SK-N-SH treated with all-trans-retinoic acid at 6 μM for 48 hours (cell line): ENCODE data around the gene MYPN.

Source experiments
- ATAC-seq: fragments of 200-7000 bp; cut with Tn5 transposase; 3 replicates; pipeline ENCODE4 v1.9.1; 2020; ENCODE audit warnings: mild to moderate bottlenecking, moderate library complexity
- ARNTL ChIP-seq: fragments of 450-650 bp; formaldehyde crosslinking; IDR thresholded peaks from 2 replicates; pipeline ENCODE4 v1.5.0; 2020; ENCODE audit warnings: low read depth, mild to moderate bottlenecking, moderate library complexity, borderline replicate concordance
- BACH2 ChIP-seq: fragments of 250-450 bp; sonication (Bioruptor Pico); IDR thresholded peaks from 2 replicates; pipeline ENCODE4 v1.9.0; 2021; ENCODE audit warnings: mild to moderate bottlenecking, borderline replicate concordance
- CREB5 ChIP-seq: fragments of 250-450 bp; sonication (Bioruptor Pico); IDR thresholded peaks from 2 replicates; pipeline ENCODE4 v1.5.1; 2020; ENCODE audit warnings: low read depth, mild to moderate bottlenecking, moderate library complexity
- CSDC2 ChIP-seq: fragments of 250-450 bp; sonication (Bioruptor Pico); IDR thresholded peaks from 2 replicates; pipeline ENCODE4 v1.5.0; 2020; ENCODE audit warnings: mild to moderate bottlenecking, moderate library complexity
- CSRNP3 ChIP-seq: fragments of 250-450 bp; sonication (Bioruptor Pico); IDR thresholded peaks from 2 replicates; pipeline ENCODE4 v1.5.1; 2021; ENCODE audit warnings: mild to moderate bottlenecking, moderate library complexity
- ESRRG ChIP-seq: fragments of 250-450 bp; sonication (Bioruptor Pico); IDR thresholded peaks from 2 replicates; pipeline ENCODE4 v1.6.1; 2021; ENCODE audit warnings: mild to moderate bottlenecking
- GLIS3 ChIP-seq: fragments of 250-450 bp; sonication (Bioruptor Pico); IDR thresholded peaks from 2 replicates; pipeline ENCODE4 v1.5.0; 2020; ENCODE audit warnings: mild to moderate bottlenecking, moderate library complexity
- PATZ1 ChIP-seq: fragments of 250-450 bp; sonication (Bioruptor Pico); IDR thresholded peaks from 2 replicates; pipeline ENCODE4 v1.8.0; 2020; ENCODE audit warnings: mild to moderate bottlenecking, moderate library complexity, borderline replicate concordance
- POU6F1 ChIP-seq: fragments of 250-450 bp; sonication (Bioruptor Pico); IDR thresholded peaks from 2 replicates; pipeline ENCODE4 v1.8.0; 2021; ENCODE audit warnings: low read depth, mild to moderate bottlenecking, moderate library complexity, borderline replicate concordance
- PPARA ChIP-seq: fragments of 250-450 bp; sonication (Bioruptor Pico); IDR thresholded peaks from 2 replicates; pipeline ENCODE4 v1.5.0; 2020; ENCODE audit warnings: mild to moderate bottlenecking, borderline replicate concordance
- RARB ChIP-seq: fragments of 250-450 bp; sonication (Bioruptor Pico); IDR thresholded peaks from 2 replicates; pipeline ENCODE4 v1.8.0; 2021; ENCODE audit warnings: mild to moderate bottlenecking, moderate library complexity
- TSHZ2 ChIP-seq: fragments of 250-450 bp; sonication (Bioruptor Pico); IDR thresholded peaks from 2 replicates; pipeline ENCODE4 v1.5.0; 2020; ENCODE audit warnings: mild to moderate bottlenecking, moderate library complexity
- ZC3H10 ChIP-seq: fragments of 250-450 bp; sonication (Bioruptor Pico); IDR thresholded peaks from 2 replicates; pipeline ENCODE4 v1.5.1; 2021; ENCODE audit warnings: mild to moderate bottlenecking, moderate library complexity
- ZFP30 ChIP-seq: fragments of 450-650 bp; formaldehyde crosslinking; IDR thresholded peaks from 2 replicates; pipeline ENCODE4 v1.5.0; 2022; ENCODE audit warnings: mild to moderate bottlenecking, moderate library complexity
- ZNF565 ChIP-seq: fragments of 450-650 bp; formaldehyde crosslinking; conservative IDR thresholded peaks from 2 replicates; pipeline ENCODE4 v1.5.0; 2020; ENCODE audit warnings: low read depth, mild to moderate bottlenecking, moderate library complexity
- ZNF70 ChIP-seq: fragments of 450-650 bp; formaldehyde crosslinking; IDR thresholded peaks from 2 replicates; pipeline ENCODE4 v1.5.0; 2020; ENCODE audit warnings: mild to moderate bottlenecking, moderate library complexity
- ZNF8 ChIP-seq: fragments of 450-650 bp; formaldehyde crosslinking; IDR thresholded peaks from 2 replicates; pipeline ENCODE4 v1.5.0; 2020; ENCODE audit warnings: mild to moderate bottlenecking, moderate library complexity

The MYPN gene

GRCh38 chr10:68111584-68111983 is 2.3 kb downstream of the MYPN start (continued):
- TF ChIP-seq ZNF8 = no peak
- TF ChIP-seq ARNTL = no peak
- no peak for TF ChIP-seq CSDC2 (CRISPR knock-in tag)
- TF ChIP-seq GLIS3 = no peak
- TF ChIP-seq TSHZ2 = no peak
- TF ChIP-seq BACH2 (CRISPR knock-in tag) = no peak

GRCh38 chr10:68112837-68113236 is 3.5 kb downstream of the MYPN start:
- no peak for TF ChIP-seq TSHZ2
- ATAC-seq = no peak

- ATAC-seq = no peak
Observed at GRCh38 chr10:68118657-68119056, 9.4 kb downstream of the MYPN start.

GRCh38 chr10:68121020-68121743 is 11.9 kb downstream of the MYPN start:
- ATAC-seq = no peak
- TF ChIP-seq PATZ1 (no peak), ZNF70 (CRISPR knock-in tag) (no peak)

More at GRCh38 chr10:68118657-68119056, 9.4 kb downstream of the MYPN start:
- no peak for TF ChIP-seq RARB (CRISPR knock-in tag)
- TF ChIP-seq ZFP30 = no peak
- no peak for TF ChIP-seq ZNF565 (CRISPR knock-in tag)
- no peak for TF ChIP-seq CREB5
- no peak for TF ChIP-seq CSRNP3

- no peak for ATAC-seq
- TF ChIP-seq PPARA (CRISPR knock-in tag) = no peak
- no peak for TF ChIP-seq PATZ1
- TF ChIP-seq ZC3H10 (CRISPR knock-in tag) = no peak
- TF ChIP-seq ZNF565 (CRISPR knock-in tag) = no peak
- no peak for TF ChIP-seq GLIS3
- no peak for TF ChIP-seq CSRNP3
- no peak for TF ChIP-seq ESRRG (CRISPR knock-in tag)
- no peak for TF ChIP-seq CSDC2 (CRISPR knock-in tag)
- TF ChIP-seq RARB (CRISPR knock-in tag) = no peak
- no peak for TF ChIP-seq ZNF70 (CRISPR knock-in tag)
- TF ChIP-seq POU6F1 (CRISPR knock-in tag) = no peak
Observed at GRCh38 chr10:68121852-68122251, 12.6 kb downstream of the MYPN start.
